ENCODE results near the gene JAKMIP3. TPM values are rescaled to one million over a fixed set of nuclear protein-coding genes. Genes with fewer than 3 reads are reported as not detected.

JAKMIP3 gene
- total RNA-seq, 1 experiment from 2014 or later: 2.8 TPM

GRCh38 chr10:132107949-132108877 is 42.5 kb downstream of the JAKMIP3 start:
- no peak overlapping the region for H3K27ac ChIP-seq (ENCODE audit: low read depth, low read length, poor library complexity, severe bottlenecking)
- no peaks in the 10 kb centered on the region for H3K9me3 ChIP-seq (ENCODE audit: low read depth, low read length, poor library complexity, severe bottlenecking)
- H3K4me3 ChIP-seq (ENCODE audit: low read depth, low read length, poor library complexity, severe bottlenecking): no peak overlapping the region
- BruUV-seq (replicated peaks): no TSS peak
- TF ChIP-seq, protein P1, sequence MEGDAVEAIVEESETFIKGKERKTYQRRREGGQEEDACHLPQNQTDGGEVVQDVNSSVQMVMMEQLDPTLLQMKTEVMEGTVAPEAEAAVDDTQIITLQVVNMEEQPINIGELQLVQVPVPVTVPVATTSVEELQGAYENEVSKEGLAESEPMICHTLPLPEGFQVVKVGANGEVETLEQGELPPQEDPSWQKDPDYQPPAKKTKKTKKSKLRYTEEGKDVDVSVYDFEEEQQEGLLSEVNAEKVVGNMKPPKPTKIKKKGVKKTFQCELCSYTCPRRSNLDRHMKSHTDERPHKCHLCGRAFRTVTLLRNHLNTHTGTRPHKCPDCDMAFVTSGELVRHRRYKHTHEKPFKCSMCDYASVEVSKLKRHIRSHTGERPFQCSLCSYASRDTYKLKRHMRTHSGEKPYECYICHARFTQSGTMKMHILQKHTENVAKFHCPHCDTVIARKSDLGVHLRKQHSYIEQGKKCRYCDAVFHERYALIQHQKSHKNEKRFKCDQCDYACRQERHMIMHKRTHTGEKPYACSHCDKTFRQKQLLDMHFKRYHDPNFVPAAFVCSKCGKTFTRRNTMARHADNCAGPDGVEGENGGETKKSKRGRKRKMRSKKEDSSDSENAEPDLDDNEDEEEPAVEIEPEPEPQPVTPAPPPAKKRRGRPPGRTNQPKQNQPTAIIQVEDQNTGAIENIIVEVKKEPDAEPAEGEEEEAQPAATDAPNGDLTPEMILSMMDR (conservative IDR thresholded peaks at IDR 0.05; ENCODE audit: low read depth, low read length): no peak
- TF ChIP-seq EZH2 (IDR thresholded peaks at IDR 0.05; ENCODE audit: borderline replicate concordance, low read depth, low read length, poor library complexity, severe bottlenecking): no peak
- intact Hi-C loops (cut with micrococcal nuclease; ENCODE audit: unreplicated experiment): no loop called here
- no peaks in the 10 kb centered on the region for H3K27me3 ChIP-seq (replicated peaks; ENCODE audit: insufficient read depth, low read depth, low read length, poor library complexity)
- no peaks in the 10 kb centered on the region for H3K36me3 ChIP-seq (ENCODE audit: insufficient read depth, low read length, poor library complexity, severe bottlenecking)
- no peaks in the 10 kb centered on the region for H3K4me1 ChIP-seq (ENCODE audit: insufficient read depth, low read length, poor library complexity, severe bottlenecking)
- ChIA-PET POLR2A (ENCODE audit: low non-redundant PET) (no interaction called here), CTCF (no interaction called here)
- DNase-seq (ENCODE audit: low spot score): no peak

DNA sequence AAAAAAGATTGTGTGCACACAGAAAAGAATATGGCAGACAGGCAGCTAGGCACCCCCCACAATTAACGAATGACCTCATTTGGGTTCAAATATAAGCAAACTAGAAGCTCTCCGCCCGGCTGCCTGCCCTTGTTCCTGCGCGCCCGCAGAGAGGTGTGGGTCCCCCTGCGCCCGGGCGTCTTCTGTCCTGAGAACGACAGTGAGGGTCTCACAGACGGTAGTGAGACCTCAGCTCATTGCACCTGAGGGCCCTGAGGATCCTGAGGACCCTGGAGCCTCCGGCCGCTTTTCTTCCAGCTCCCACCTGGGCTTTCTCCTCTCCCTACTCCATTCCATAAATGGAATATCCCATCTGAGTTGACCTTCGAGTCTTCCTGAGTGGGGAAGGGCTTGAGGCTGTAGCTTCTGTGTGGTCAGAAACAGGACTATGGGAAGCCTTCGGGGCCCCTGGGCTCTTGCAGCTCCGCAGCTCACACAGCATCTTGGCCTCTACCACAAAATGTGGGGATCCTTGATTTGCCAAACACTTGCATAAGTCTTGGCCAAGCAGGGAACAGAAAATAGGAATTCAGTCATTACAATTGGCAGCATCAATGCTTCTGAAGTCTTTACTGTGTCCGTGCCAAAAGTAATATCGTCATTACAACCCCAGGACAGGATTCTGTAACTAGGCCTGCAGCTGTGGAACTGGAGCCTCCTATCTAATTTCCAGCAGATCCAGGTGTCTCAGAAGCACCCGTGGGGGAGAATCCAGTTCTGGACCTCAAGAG is 43.8 kb downstream of the JAKMIP3 start:
- Histone ChIP-seq H3K4me3 (ENCODE audit: low read depth, low read length, poor library complexity, severe bottlenecking) (no peak overlapping the region), H3K27me3 (replicated peaks; ENCODE audit: insufficient read depth, low read depth, low read length, poor library complexity) (no peaks in the 10 kb centered on the region), H3K9me3 (ENCODE audit: low read depth, low read length, poor library complexity, severe bottlenecking) (no peaks in the 10 kb centered on the region), H3K36me3 (ENCODE audit: insufficient read depth, low read length, poor library complexity, severe bottlenecking) (no peaks in the 10 kb centered on the region), H3K27ac (ENCODE audit: low read depth, low read length, poor library complexity, severe bottlenecking) (no peak overlapping the region), H3K4me1 (ENCODE audit: insufficient read depth, low read length, poor library complexity, severe bottlenecking) (no peaks in the 10 kb centered on the region)
- intact Hi-C loops (cut with micrococcal nuclease; ENCODE audit: unreplicated experiment): no loop called here
- POLR2A ChIA-PET (ENCODE audit: low non-redundant PET): no interaction called here
- TF ChIP-seq EZH2 (IDR thresholded peaks at IDR 0.05; ENCODE audit: borderline replicate concordance, low read depth, low read length, poor library complexity, severe bottlenecking): no peak
- TF ChIP-seq, protein P1 (conservative IDR thresholded peaks at IDR 0.05; ENCODE audit: low read depth, low read length): no peak
- DNase-seq (ENCODE audit: low spot score): no peak
- CTCF ChIA-PET: no interaction called here
- no TSS peak for BruUV-seq (replicated peaks)

- intact Hi-C loops (cut with micrococcal nuclease; ENCODE audit: unreplicated experiment): no loop called here
- no peaks in the 10 kb centered on the region for H3K9me3 ChIP-seq (ENCODE audit: low read depth, low read length, poor library complexity, severe bottlenecking)
- no peak overlapping the region for H3K4me3 ChIP-seq (ENCODE audit: low read depth, low read length, poor library complexity, severe bottlenecking)
- no peak overlapping the region for H3K27ac ChIP-seq (ENCODE audit: low read depth, low read length, poor library complexity, severe bottlenecking)
- H3K36me3 ChIP-seq (ENCODE audit: insufficient read depth, low read length, poor library complexity, severe bottlenecking): no peaks in the 10 kb centered on the region
- H3K27me3 ChIP-seq (replicated peaks; ENCODE audit: insufficient read depth, low read depth, low read length, poor library complexity): no peaks in the 10 kb centered on the region
- BruUV-seq (replicated peaks): no TSS peak
- no peak for DNase-seq (ENCODE audit: low spot score)
- no peak for TF ChIP-seq EZH2 (IDR thresholded peaks at IDR 0.05; ENCODE audit: borderline replicate concordance, low read depth, low read length, poor library complexity, severe bottlenecking)
- TF ChIP-seq, protein P1 (conservative IDR thresholded peaks at IDR 0.05; ENCODE audit: low read depth, low read length): no peak
- POLR2A ChIA-PET (ENCODE audit: low non-redundant PET): no interaction called here
- no peaks in the 10 kb centered on the region for H3K4me1 ChIP-seq (ENCODE audit: insufficient read depth, low read length, poor library complexity, severe bottlenecking)
- CTCF ChIA-PET: no interaction called here
These were observed 44.4 kb downstream of the JAKMIP3 start for GRCh38 chr10:132110111-132110521.

Measured in A673 (cell line).